Measurements from ENCODE around the gene C1QL2.
A peak's percentile ranks its signal among the peaks of the same experiment; 100 is the strongest.

C1QL2 gene

DNA sequence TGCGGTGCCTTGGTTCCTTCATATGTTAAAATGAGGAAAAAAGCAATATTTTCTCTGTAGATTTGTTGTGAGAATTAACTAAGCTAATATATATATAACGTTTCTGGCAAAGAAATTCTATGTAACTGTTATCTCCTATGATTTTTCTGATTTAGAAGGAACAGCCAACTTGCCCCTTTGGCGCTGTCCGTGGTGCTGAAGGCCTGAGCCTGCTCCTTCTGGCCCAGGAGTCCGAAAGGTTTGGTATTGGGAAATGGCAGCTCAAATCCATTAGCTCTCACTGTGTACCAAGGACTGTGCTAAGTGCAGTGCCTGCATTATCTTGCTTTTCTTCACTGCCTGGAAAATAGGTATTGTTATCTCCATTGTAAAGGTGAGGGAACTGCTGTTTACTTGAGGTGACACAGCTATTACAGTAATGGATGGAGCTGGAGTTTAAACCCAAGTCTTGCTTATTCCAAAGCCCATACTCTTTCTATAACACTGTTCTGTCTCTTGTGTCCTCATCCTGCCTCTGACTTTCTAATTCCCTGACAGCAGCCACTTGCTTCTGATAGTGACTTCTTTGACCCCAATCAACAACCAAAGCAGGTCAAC is 52.2 kb downstream of the C1QL2 start:
- peak; percentile 11 for DNase-seq (ENCODE audit: low spot score)

Measured in globus pallidus (tissue), 1 donor.